WTC11 (cell line): ENCODE results near the gene TNFRSF13B. TPM values are rescaled to one million over a fixed set of nuclear protein-coding genes. Genes with fewer than 3 reads are reported as not detected.

Source experiments
- ATAC-seq: fragments of 200-7000 bp; cut with Tn5 transposase; 2 replicates; pipeline ENCODE4 v1.10.0; 2021; ENCODE audit warnings: mild to moderate bottlenecking, moderate library complexity
- CTCF ChIA-PET: fragments of 300-600 bp; sonication (Branson Sonifier 250); formaldehyde crosslinking; loops from one replicate; lab custom pipeline; 2021; ENCODE audit warnings: antibody characterized with exemption; lab: Charles Lee
- POLR2A ChIA-PET: fragments of 350-600 bp; sonication (Branson Sonifier 250); formaldehyde crosslinking; loops from one replicate; lab custom pipeline; 2021; ENCODE audit warnings: antibody characterized with exemption; lab: Charles Lee
- DNase-seq: peaks from one replicate; pipeline ENCODE4 v3.0.0; 2021; ENCODE audit warnings: low spot score
- H3K27ac Mint-ChIP-seq: 2 replicates; pipeline ENCODE4 v1.8.0; 2021; ENCODE audit warnings: mixed read lengths
- H3K27me3 Mint-ChIP-seq: 2 replicates; pipeline ENCODE4 v1.8.0; 2021; ENCODE audit warnings: low read depth, mild to moderate bottlenecking, moderate library complexity, mixed read lengths
- H3K36me3 Mint-ChIP-seq: 2 replicates; pipeline ENCODE4 v1.8.0; 2021; ENCODE audit warnings: mixed read lengths
- H3K4me1 Mint-ChIP-seq: 2 replicates; pipeline ENCODE4 v1.8.0; 2022; ENCODE audit warnings: mixed read lengths
- H3K4me3 Mint-ChIP-seq: 2 replicates; pipeline ENCODE4 v1.8.0; 2021; ENCODE audit warnings: mild to moderate bottlenecking, moderate library complexity, mixed read lengths
- H3K9me3 Mint-ChIP-seq: 2 replicates; pipeline ENCODE4 v1.8.0; 2021; ENCODE audit warnings: mixed read lengths
- ATF1 ChIP-seq: sonication (generic); formaldehyde crosslinking; IDR thresholded peaks from 2 replicates; pipeline ENCODE4 v1.8.1; 2023; ENCODE audit warnings: mild to moderate bottlenecking, moderate library complexity, missing genetic modification reagents
- CBFB ChIP-seq: sonication (generic); formaldehyde crosslinking; IDR thresholded peaks from 2 replicates; pipeline ENCODE4 v1.8.1; 2022; ENCODE audit warnings: mild to moderate bottlenecking, low read depth, missing genetic modification reagents
- CREM ChIP-seq: sonication (generic); formaldehyde crosslinking; IDR thresholded peaks from 2 replicates; pipeline ENCODE4 v1.8.1; 2022; ENCODE audit warnings: mild to moderate bottlenecking, missing genetic modification reagents, moderate library complexity
- ESRRA ChIP-seq: sonication (generic); formaldehyde crosslinking; IDR thresholded peaks from 2 replicates; pipeline ENCODE4 v1.8.1; 2022; ENCODE audit warnings: mild to moderate bottlenecking, missing genetic modification reagents, borderline replicate concordance
- KAT7 ChIP-seq: sonication (generic); formaldehyde crosslinking; IDR thresholded peaks from 2 replicates; pipeline ENCODE4 v1.8.1; 2023; ENCODE audit warnings: missing genetic modification reagents, mild to moderate bottlenecking, borderline replicate concordance
- MXD4 ChIP-seq: fragments of 250-450 bp; sonication (Bioruptor Pico); IDR thresholded peaks from 2 replicates; pipeline ENCODE4 v1.8.0; 2021; ENCODE audit warnings: mild to moderate bottlenecking, moderate library complexity, borderline replicate concordance
- NFATC4 ChIP-seq: fragments of 250-450 bp; sonication (Bioruptor Pico); IDR thresholded peaks from 2 replicates; pipeline ENCODE4 v1.9.0; 2021; ENCODE audit warnings: mild to moderate bottlenecking
- NR1H2 ChIP-seq: sonication (generic); formaldehyde crosslinking; IDR thresholded peaks from 2 replicates; pipeline ENCODE4 v1.9.0; 2021; ENCODE audit warnings: mild to moderate bottlenecking, moderate library complexity, missing genetic modification reagents
- NR2C2 ChIP-seq: sonication (generic); formaldehyde crosslinking; IDR thresholded peaks from 2 replicates; pipeline ENCODE4 v1.8.0; 2022; ENCODE audit warnings: mild to moderate bottlenecking, missing genetic modification reagents
- PRRX2 ChIP-seq: fragments of 250-450 bp; sonication (Bioruptor Pico); IDR thresholded peaks from 2 replicates; pipeline ENCODE4 v1.8.0; 2021; ENCODE audit warnings: mild to moderate bottlenecking
- RORB ChIP-seq: fragments of 250-450 bp; sonication (Bioruptor Pico); IDR thresholded peaks from 2 replicates; pipeline ENCODE4 v1.9.0; 2021; ENCODE audit warnings: mild to moderate bottlenecking
- SP1 ChIP-seq: sonication (generic); formaldehyde crosslinking; conservative IDR thresholded peaks from 2 replicates; pipeline ENCODE4 v1.8.1; 2022; ENCODE audit warnings: missing genetic modification reagents
- ZBTB21 ChIP-seq: sonication (generic); formaldehyde crosslinking; IDR thresholded peaks from 2 replicates; pipeline ENCODE4 v1.8.1; 2023; ENCODE audit warnings: mild to moderate bottlenecking, missing genetic modification reagents, borderline replicate concordance
- ZNF138 ChIP-seq: sonication (generic); formaldehyde crosslinking; conservative IDR thresholded peaks from 2 replicates; pipeline ENCODE4 v1.8.1; 2022; ENCODE audit warnings: mild to moderate bottlenecking, moderate library complexity, missing genetic modification reagents
- ZNF423 ChIP-seq: fragments of 250-450 bp; sonication (Bioruptor Pico); IDR thresholded peaks from 2 replicates; pipeline ENCODE4 v2.1.2; 2022; ENCODE audit warnings: mild to moderate bottlenecking, moderate library complexity
- total RNA-seq: library from RNA; stranded (reverse); gene quantifications from 3 replicates; pipeline ENCODE4 v1.2.3, GENCODE V29; 2021
- TF ChIP-seq, protein P1 (sequence below): sonication (generic); formaldehyde crosslinking; IDR thresholded peaks from 2 replicates; pipeline ENCODE4 v1.8.0; 2022; ENCODE audit warnings: missing genetic modification reagents
- TF ChIP-seq, protein P2 (sequence below): fragments of 250-450 bp; sonication (Bioruptor Pico); IDR thresholded peaks from 2 replicates; pipeline ENCODE4 v1.8.0; 2021; ENCODE audit warnings: mild to moderate bottlenecking
- TF ChIP-seq, protein P3 (sequence below): sonication (generic); formaldehyde crosslinking; IDR thresholded peaks from 2 replicates; pipeline ENCODE4 v1.8.0; 2022; ENCODE audit warnings: mild to moderate bottlenecking, missing genetic modification reagents
- TF ChIP-seq, protein P4 (sequence below): sonication (generic); formaldehyde crosslinking; IDR thresholded peaks from 2 replicates; pipeline ENCODE4 v1.8.0; 2022; ENCODE audit warnings: mild to moderate bottlenecking, missing genetic modification reagents
- TF ChIP-seq, protein P5 (sequence below): sonication (generic); formaldehyde crosslinking; IDR thresholded peaks from 2 replicates; pipeline ENCODE4 v1.8.0; 2022; ENCODE audit warnings: mild to moderate bottlenecking, missing genetic modification reagents
- TF ChIP-seq, protein P6 (sequence below): sonication (generic); formaldehyde crosslinking; IDR thresholded peaks from 2 replicates; pipeline ENCODE4 v1.8.1; 2023; ENCODE audit warnings: mild to moderate bottlenecking, missing genetic modification reagents
- TF ChIP-seq, protein P7 (sequence below): sonication (generic); formaldehyde crosslinking; IDR thresholded peaks from 2 replicates; pipeline ENCODE4 v1.8.1; 2022; ENCODE audit warnings: low read depth, mild to moderate bottlenecking, moderate library complexity, missing genetic modification reagents, borderline replicate concordance

TNFRSF13B gene
- total RNA-seq, 1 experiment from 2014 or later: not detected

DNA sequence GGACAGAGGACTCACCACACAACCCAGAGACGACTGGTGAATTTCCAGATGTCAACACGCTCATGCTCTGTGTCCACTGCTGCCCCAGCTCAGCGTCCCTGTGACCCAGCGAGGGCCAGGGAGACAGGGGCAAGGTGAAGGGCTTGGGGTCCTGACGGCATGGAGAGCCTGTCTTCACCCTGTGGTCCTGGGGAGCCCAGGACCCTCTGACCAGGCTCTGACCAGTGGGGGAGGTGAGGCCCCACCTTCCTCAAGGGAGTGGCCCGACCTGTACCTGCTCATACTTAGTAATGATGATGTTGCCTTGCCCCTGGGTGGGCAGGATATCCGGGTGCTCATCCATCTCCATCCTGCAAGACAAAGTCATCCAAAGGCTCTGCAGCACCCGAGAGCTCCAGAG lies 39.8 kb downstream of the TNFRSF13B start:
- Mint-ChIP-seq H3K9me3 (no peaks in the 10 kb centered on the region), H3K36me3 (no peaks in the 10 kb centered on the region), H3K4me1 (peaks cover 4% of the 10 kb centered on the region; the same call in 1 of the 2 replicates), H3K4me3 (no peak overlapping the region), H3K27ac (no peak overlapping the region; the same call in 1 of the 2 replicates), H3K27me3 (no peaks in the 10 kb centered on the region)
- TF ChIP-seq, protein P1, sequence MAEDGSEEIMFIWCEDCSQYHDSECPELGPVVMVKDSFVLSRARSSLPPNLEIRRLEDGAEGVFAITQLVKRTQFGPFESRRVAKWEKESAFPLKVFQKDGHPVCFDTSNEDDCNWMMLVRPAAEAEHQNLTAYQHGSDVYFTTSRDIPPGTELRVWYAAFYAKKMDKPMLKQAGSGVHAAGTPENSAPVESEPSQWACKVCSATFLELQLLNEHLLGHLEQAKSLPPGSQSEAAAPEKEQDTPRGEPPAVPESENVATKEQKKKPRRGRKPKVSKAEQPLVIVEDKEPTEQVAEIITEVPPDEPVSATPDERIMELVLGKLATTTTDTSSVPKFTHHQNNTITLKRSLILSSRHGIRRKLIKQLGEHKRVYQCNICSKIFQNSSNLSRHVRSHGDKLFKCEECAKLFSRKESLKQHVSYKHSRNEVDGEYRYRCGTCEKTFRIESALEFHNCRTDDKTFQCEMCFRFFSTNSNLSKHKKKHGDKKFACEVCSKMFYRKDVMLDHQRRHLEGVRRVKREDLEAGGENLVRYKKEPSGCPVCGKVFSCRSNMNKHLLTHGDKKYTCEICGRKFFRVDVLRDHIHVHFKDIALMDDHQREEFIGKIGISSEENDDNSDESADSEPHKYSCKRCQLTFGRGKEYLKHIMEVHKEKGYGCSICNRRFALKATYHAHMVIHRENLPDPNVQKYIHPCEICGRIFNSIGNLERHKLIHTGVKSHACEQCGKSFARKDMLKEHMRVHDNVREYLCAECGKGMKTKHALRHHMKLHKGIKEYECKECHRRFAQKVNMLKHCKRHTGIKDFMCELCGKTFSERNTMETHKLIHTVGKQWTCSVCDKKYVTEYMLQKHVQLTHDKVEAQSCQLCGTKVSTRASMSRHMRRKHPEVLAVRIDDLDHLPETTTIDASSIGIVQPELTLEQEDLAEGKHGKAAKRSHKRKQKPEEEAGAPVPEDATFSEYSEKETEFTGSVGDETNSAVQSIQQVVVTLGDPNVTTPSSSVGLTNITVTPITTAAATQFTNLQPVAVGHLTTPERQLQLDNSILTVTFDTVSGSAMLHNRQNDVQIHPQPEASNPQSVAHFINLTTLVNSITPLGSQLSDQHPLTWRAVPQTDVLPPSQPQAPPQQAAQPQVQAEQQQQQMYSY (CRISPR knock-in tag): no peak
- TF ChIP-seq ESRRA (CRISPR knock-in tag) (no peak), NR1H2 (CRISPR knock-in tag) (no peak), RORB (CRISPR knock-in tag) (no peak), ATF1 (CRISPR knock-in tag) (no peak), ZNF138 (CRISPR knock-in tag) (no peak), CREM (CRISPR knock-in tag) (no peak), ZBTB21 (no peak), MXD4 (CRISPR knock-in tag) (no peak), SP1 (no peak), PRRX2 (CRISPR knock-in tag) (no peak)
- TF ChIP-seq, protein P2, sequence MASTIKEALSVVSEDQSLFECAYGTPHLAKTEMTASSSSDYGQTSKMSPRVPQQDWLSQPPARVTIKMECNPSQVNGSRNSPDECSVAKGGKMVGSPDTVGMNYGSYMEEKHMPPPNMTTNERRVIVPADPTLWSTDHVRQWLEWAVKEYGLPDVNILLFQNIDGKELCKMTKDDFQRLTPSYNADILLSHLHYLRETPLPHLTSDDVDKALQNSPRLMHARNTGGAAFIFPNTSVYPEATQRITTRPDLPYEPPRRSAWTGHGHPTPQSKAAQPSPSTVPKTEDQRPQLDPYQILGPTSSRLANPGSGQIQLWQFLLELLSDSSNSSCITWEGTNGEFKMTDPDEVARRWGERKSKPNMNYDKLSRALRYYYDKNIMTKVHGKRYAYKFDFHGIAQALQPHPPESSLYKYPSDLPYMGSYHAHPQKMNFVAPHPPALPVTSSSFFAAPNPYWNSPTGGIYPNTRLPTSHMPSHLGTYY (CRISPR knock-in tag): no peak
- TF ChIP-seq, protein P3, sequence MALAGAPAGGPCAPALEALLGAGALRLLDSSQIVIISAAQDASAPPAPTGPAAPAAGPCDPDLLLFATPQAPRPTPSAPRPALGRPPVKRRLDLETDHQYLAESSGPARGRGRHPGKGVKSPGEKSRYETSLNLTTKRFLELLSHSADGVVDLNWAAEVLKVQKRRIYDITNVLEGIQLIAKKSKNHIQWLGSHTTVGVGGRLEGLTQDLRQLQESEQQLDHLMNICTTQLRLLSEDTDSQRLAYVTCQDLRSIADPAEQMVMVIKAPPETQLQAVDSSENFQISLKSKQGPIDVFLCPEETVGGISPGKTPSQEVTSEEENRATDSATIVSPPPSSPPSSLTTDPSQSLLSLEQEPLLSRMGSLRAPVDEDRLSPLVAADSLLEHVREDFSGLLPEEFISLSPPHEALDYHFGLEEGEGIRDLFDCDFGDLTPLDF (CRISPR knock-in tag): no peak
- TF ChIP-seq, protein P4, sequence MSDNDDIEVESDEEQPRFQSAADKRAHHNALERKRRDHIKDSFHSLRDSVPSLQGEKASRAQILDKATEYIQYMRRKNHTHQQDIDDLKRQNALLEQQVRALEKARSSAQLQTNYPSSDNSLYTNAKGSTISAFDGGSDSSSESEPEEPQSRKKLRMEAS (CRISPR knock-in tag): no peak
- TF ChIP-seq, protein P5, sequence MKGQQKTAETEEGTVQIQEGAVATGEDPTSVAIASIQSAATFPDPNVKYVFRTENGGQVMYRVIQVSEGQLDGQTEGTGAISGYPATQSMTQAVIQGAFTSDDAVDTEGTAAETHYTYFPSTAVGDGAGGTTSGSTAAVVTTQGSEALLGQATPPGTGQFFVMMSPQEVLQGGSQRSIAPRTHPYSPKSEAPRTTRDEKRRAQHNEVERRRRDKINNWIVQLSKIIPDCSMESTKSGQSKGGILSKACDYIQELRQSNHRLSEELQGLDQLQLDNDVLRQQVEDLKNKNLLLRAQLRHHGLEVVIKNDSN (CRISPR knock-in tag): no peak
- POLR2A ChIA-PET: interaction anchor here (0.6 kb wide), 1 partner anchor 14 kb away, joined by 4 read pairs; no protein-coding TSS in a partner anchor
- CTCF ChIA-PET: no interaction called here
- DNase-seq (no peak), ATAC-seq (no peak)

DNA sequence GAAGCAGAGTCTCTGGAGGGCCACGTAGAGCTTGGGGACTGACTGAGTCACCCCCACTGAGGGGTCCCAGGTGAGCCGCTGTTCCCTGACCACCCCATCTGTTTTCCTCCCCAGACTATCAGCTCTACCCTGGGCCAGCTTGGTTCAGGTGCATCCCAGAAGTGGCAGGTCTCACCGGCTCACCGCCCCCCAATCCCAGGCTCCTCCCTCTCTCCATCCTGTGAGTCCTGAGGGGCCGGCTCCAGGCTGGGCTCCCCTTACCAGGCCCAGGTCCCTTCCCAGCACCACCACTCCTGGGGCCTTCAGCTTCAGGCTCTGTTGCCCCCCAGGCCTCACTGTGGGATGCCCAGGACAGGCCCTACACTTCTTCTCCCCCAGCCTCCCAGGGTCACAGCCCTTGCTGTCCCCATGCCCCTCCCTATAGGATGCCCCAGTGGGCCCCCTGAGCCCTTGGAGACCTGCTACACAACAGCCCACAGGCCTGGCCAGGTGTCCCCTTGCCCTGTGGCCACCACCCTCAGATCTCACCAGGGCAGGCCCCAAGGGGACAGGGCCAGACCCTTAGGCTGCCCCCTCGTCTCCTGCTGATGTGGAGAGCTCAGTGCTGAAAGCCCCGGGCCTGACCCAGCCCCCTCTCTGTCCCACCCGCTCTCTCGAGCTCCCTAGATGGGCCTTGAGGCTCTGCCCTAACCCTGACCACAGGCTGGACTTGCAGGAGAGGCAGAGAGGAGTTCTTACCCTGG lies 40.4 kb downstream of the TNFRSF13B start:
- no peaks in the 10 kb centered on the region for H3K36me3 Mint-ChIP-seq
- H3K27ac Mint-ChIP-seq: no peak overlapping the region
- H3K4me1 Mint-ChIP-seq: no peaks in the 10 kb centered on the region
- ATAC-seq: no peak; the same call in 1 of the 2 replicates
- TF ChIP-seq ZNF138 (CRISPR knock-in tag) (no peak), KAT7 (CRISPR knock-in tag) (no peak), NR2C2 (CRISPR knock-in tag) (no peak), ZNF423 (CRISPR knock-in tag) (no peak), NFATC4 (CRISPR knock-in tag) (no peak), CBFB (CRISPR knock-in tag) (no peak)
- TF ChIP-seq, protein P6, sequence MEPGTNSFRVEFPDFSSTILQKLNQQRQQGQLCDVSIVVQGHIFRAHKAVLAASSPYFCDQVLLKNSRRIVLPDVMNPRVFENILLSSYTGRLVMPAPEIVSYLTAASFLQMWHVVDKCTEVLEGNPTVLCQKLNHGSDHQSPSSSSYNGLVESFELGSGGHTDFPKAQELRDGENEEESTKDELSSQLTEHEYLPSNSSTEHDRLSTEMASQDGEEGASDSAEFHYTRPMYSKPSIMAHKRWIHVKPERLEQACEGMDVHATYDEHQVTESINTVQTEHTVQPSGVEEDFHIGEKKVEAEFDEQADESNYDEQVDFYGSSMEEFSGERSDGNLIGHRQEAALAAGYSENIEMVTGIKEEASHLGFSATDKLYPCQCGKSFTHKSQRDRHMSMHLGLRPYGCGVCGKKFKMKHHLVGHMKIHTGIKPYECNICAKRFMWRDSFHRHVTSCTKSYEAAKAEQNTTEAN (CRISPR knock-in tag): no peak
- TF ChIP-seq, protein P7, sequence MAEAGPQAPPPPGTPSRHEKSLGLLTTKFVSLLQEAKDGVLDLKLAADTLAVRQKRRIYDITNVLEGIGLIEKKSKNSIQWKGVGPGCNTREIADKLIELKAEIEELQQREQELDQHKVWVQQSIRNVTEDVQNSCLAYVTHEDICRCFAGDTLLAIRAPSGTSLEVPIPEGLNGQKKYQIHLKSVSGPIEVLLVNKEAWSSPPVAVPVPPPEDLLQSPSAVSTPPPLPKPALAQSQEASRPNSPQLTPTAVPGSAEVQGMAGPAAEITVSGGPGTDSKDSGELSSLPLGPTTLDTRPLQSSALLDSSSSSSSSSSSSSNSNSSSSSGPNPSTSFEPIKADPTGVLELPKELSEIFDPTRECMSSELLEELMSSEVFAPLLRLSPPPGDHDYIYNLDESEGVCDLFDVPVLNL (CRISPR knock-in tag): no peak
- TF ChIP-seq, all 79 proteins: peak for 0
- ChIA-PET POLR2A (interaction anchor here (0.5 to 0.6 kb wide), 2 partner anchors 15 to 708 kb away, joined by 4 to 6 read pairs; no protein-coding TSS in a partner anchor), CTCF (no interaction called here)
- no peak for DNase-seq
- no peaks in the 10 kb centered on the region for H3K9me3 Mint-ChIP-seq
- no peaks in the 10 kb centered on the region for H3K27me3 Mint-ChIP-seq
- H3K4me3 Mint-ChIP-seq: no peak overlapping the region
